C4-2B (cell line): ENCODE data around the gene CEP128.

ENCODE experiments used
- H3K27ac ChIP-seq: fragments of 450-650 bp; 2 replicates; pipeline ENCODE4 v1.5.1; 2017
- ZFX ChIP-seq: fragments of 450-650 bp; IDR thresholded peaks from 2 replicates; pipeline ENCODE4 v1.6.1; 2017
- TF ChIP-seq, protein P1 (sequence below): fragments of 450-650 bp; conservative IDR thresholded peaks from 2 replicates; pipeline ENCODE4 v1.5.1; 2017; ENCODE audit warnings: mild to moderate bottlenecking

The CEP128 gene

GRCh38 chr14:80700601-80701000 is 240.9 kb downstream of the CEP128 start:
- TF ChIP-seq ZFX, result no peak
- TF ChIP-seq, protein P1, sequence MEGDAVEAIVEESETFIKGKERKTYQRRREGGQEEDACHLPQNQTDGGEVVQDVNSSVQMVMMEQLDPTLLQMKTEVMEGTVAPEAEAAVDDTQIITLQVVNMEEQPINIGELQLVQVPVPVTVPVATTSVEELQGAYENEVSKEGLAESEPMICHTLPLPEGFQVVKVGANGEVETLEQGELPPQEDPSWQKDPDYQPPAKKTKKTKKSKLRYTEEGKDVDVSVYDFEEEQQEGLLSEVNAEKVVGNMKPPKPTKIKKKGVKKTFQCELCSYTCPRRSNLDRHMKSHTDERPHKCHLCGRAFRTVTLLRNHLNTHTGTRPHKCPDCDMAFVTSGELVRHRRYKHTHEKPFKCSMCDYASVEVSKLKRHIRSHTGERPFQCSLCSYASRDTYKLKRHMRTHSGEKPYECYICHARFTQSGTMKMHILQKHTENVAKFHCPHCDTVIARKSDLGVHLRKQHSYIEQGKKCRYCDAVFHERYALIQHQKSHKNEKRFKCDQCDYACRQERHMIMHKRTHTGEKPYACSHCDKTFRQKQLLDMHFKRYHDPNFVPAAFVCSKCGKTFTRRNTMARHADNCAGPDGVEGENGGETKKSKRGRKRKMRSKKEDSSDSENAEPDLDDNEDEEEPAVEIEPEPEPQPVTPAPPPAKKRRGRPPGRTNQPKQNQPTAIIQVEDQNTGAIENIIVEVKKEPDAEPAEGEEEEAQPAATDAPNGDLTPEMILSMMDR, result no peak
- no peak overlapping the region for H3K27ac ChIP-seq

GRCh38 chr14:80699861-80700260 is 241.7 kb downstream of the CEP128 start:
- TF ChIP-seq, protein P1, result no peak
- TF ChIP-seq ZFX, result no peak

DNA sequence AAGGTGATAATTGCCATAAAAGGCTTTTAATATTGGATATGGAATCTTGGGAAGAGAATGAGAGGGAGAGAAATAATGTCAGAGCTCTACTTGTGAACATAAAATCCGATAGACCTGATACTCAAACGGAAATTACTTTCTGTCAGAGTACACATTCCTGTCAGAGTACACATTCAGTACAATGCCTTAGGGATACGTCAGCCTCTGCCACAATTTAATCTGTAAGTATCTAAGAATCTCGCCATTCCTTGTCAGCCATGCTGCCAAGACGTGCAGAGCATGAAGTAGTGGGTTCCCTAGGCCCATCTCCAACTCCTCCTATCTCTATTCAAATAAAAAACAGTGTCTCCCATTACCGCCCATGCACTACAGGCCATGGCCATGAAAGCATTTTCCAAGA is 242.6 kb downstream of the CEP128 start:
- TF ChIP-seq, protein P1, result no peak
- no peak for TF ChIP-seq ZFX
- H3K27ac ChIP-seq, result no peak overlapping the region

More at GRCh38 chr14:80699861-80700260, 241.7 kb downstream of the CEP128 start:
- H3K27ac ChIP-seq, result no peak overlapping the region

DNA sequence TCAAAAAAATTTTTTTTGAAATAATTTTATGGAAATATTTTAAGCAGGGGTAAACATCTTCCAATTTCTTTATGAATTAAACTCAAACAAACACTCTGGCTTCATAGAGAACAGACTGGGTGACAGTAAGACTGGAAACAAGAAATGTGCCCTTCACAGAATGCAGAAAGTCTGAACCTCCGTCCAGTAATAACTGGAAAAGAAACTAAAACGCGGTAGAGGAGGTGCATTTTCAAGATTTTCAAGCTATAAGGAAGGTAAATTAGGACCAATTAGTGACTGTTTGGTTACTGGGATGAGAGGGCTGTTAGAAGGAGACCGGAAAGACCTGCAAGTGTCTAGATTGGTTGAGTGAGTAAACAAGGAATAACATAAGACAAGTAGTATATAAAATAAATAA is 245.7 kb downstream of the CEP128 start:
- TF ChIP-seq, protein P1, result no peak
- TF ChIP-seq ZFX, result no peak
- no peak overlapping the region for H3K27ac ChIP-seq

DNA sequence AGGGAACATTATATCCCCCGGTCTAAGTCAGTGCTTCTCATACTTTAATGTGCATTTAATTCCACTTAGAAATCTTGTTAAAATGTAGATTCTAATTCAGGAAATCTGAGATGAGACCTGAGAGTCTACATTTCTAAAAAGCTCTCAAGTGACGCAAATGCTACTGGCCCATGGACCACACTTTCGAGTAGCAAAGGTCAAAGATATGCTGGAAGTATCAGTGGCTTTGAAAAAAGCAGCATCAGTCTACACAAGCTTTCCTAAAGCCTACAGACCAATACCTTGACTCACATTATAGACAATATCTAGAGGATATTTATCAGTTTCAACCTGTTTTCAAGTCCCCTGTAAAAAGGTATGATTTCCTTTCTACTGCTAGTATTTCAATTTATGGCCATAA is 248.6 kb downstream of the CEP128 start:
- no peak overlapping the region for H3K27ac ChIP-seq
- no peak for TF ChIP-seq ZFX
- TF ChIP-seq, protein P1, result no peak

- no peak for TF ChIP-seq ZFX
- TF ChIP-seq, protein P1, result no peak
Measured at GRCh38 chr14:80681651-80682050, 259.9 kb downstream of the CEP128 start.

DNA sequence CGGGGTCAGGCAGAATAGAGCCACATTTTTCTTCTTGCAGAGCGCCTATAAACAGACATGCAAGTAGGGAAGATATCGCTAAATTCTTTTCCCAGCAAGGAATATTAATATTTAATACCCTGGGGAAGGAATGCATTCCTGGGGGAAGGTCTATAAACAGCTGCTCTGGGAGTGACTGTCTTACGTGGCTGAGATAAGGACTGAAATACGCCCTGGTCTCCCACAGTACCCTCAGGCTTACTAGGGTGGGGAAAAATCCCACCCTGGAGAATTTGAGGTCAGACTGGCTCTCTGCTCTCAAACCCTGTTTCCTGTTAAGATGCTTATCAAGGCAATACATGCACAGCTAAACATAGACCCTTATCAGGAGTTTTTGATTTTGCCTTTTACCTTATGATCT is 262.3 kb downstream of the CEP128 start:
- TF ChIP-seq, protein P1, result no peak
- no peak for TF ChIP-seq ZFX
- no peak overlapping the region for H3K27ac ChIP-seq

More at GRCh38 chr14:80681651-80682050, 259.9 kb downstream of the CEP128 start:
- H3K27ac ChIP-seq, result no peak overlapping the region
